Gastroesophageal sphincter (tissue), 3 donors: ENCODE results near the gene BTNL3.

Experiments used
- POLR2A ChIP-seq, 2 donors: fragments of 450-650 bp; IDR thresholded peaks; one replicate each; pipeline ENCODE4 v1.6.1; 2017; ENCODE audit warnings: antibody characterized with exemption in 2 of 2, mild to moderate bottlenecking in 2 of 2, moderate library complexity in 1 of 2
- POLR2AphosphoS5 ChIP-seq: sonication (generic); formaldehyde crosslinking; IDR thresholded peaks from one replicate; pipeline ENCODE4 v1.6.1; 2017; ENCODE audit warnings: antibody characterized with exemption
- TF ChIP-seq, protein P1 (sequence below), 4 experiments: fragments of 200-600 bp in 2 of 4; fragments of 450-650 bp in 2 of 4; sonication (generic) in 1 of 4; IDR thresholded peaks; one replicate each; pipeline ENCODE4 v1.5.1; 2017 to 2019; ENCODE audit warnings: antibody characterized with exemption in 4 of 4, mild to moderate bottlenecking in 2 of 4, moderate library complexity in 2 of 4

DNA sequence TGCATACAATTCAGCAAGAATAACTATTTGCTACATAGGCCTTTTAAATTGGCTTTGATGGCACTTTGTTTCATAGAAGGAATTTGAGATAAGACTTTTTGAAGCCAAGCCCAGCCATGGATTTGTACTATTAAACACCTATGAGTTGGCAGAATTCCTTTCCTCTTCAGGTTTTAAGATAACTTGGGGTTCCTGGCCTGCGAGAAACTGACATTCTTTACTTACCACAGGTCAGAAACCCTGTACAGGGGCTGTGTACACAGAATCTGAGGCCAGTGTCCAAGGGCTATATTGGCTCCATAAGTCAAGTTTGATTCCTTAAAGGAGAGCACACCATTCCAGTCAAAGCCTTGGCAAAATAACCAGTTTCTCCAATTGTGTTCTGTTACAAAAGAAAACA lies 10.8 kb upstream of the BTNL3 start:
- TF ChIP-seq, protein P1, sequence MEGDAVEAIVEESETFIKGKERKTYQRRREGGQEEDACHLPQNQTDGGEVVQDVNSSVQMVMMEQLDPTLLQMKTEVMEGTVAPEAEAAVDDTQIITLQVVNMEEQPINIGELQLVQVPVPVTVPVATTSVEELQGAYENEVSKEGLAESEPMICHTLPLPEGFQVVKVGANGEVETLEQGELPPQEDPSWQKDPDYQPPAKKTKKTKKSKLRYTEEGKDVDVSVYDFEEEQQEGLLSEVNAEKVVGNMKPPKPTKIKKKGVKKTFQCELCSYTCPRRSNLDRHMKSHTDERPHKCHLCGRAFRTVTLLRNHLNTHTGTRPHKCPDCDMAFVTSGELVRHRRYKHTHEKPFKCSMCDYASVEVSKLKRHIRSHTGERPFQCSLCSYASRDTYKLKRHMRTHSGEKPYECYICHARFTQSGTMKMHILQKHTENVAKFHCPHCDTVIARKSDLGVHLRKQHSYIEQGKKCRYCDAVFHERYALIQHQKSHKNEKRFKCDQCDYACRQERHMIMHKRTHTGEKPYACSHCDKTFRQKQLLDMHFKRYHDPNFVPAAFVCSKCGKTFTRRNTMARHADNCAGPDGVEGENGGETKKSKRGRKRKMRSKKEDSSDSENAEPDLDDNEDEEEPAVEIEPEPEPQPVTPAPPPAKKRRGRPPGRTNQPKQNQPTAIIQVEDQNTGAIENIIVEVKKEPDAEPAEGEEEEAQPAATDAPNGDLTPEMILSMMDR (IDR thresholded peaks at IDR 0.05): no peak
- no peak for TF ChIP-seq POLR2AphosphoS5
- no peak for TF ChIP-seq POLR2A (IDR thresholded peaks at IDR 0.05)
